HG03045 (cell line): ENCODE results near the gene SSH2.
A peak's percentile ranks its signal among the peaks of the same experiment; 100 is the strongest.
"Not testable (repeated sequence)": the region's sequence is repeated elsewhere in the genome, so short reads cannot be mapped to it uniquely, and the experiment has no call there.

Source experiments
- ATAC-seq: cut with Tn5 transposase; IDR thresholded peaks from one replicate; pipeline ENCODE4 v1.9.1; 2021; ENCODE audit warnings: mild to moderate bottlenecking, moderate library complexity; ENCODE audit not compliant: unreplicated experiment

The SSH2 gene

DNA sequence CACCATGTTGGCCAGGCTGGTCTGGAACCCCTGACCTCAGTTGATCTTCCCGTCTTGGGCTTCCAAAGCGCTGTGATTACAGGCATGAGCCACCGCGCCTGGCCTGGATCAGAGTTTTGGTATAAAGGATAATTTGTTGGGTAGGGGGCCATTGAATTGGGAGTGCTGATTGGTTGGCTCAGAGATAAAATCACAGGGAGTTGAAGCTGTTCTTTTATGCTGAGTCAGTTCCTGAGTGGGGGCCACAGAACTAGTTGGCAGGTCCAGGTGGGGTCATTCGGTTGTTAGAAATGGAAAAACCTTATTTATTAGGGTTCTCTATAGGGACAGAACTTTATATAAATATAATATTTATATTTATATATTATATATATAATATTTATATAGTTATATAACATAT, 147.1 kb downstream of the SSH2 start:
- no peak for ATAC-seq

DNA sequence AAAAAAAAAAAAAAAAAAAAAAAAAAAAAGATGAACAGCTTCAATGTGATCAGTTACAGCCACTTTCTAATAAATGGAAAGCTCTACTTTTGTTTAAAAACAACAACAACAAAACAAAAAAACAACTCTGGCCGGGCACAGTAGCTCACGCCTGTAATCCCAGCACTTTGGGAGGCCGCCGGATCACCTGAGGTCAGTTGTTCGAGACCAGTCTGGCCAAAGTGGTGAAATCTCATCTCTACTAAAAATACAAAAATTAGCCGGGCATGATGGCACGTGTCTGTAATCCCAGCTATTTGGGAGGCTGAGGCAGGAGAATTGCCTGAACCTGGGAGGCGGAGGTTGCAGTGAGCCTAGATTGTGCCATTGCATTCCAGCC, 150.2 kb downstream of the SSH2 start:
- ATAC-seq = not testable (repeated sequence)

DNA sequence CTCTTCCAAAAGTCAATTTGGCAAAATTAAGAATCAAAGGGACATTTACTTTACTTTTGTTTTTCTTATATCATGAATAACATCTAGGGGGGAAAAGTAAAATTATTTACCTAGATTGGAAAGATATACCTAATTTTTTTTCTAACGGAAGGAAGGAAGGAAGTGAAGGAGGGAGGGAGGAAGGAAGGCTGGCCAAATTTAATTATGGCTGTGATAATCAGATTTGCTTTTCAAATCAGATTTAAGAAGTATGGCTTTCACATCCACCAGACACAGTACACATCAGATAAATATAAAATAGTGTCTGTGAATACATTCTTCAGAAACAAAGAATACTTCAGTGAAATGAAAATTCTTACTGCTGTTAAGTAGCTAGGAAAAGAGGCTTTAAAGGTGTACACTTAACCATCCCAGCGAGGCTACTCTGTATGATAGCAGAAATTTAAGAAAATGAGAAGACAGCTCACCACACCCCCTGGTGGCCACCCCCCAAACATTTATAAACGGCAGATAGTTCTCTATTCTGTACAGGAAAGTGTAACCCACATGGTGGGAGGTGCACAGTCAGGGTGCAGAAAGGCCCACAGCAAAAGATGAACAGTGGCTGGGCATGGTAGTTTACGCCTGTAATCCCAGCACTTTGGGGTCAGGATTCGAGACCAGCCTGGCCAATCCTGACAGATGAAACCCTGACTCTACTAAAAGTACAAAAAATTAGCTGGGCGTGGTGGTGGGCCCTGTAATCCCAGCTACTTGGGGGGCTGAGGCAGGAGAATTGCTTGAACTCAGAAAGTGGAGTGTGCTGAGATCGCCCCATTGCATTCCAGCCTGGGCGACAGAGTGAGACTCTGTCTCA, 150.8 kb downstream of the SSH2 start:
- ATAC-seq = no peak

DNA sequence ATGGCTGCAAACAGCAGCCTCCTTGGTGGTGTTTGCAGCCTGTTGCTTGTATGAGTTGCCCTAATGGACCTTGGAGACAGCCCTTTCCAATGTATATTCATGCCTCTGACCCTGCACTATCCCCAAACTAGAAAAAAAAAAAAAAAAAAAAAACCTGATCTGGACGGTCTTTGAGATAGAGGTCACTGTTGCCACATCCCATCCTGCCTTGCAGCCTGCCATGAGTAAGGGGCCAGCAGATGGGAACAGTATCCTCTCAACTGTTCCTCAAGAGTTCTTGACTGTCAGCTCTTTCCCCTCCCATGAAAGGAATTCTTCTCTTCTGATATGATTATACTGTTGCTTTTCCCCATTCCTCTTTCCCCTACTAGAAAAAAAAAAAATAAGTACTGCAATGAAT, 152.4 kb downstream of the SSH2 start:
- no peak for ATAC-seq

DNA sequence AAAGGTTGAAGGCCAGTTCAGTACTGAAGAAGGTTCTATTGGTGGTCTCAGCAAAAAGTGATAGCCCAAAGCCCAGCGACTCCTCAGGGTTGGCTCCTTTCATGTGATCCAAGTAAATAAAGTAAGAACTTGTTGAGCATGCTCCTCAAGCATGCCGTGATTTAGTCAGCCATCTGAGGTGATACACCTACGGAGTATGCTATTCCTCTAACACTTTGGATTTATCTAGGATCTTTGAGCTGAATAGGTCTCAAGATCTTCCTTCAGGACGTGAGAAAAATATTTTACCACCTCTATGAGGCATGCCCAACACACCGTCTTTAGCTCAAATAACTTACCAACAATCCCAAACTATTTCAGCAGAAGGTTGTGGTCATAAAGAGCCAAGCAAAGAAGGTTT, 154.0 kb downstream of the SSH2 start:
- no peak for ATAC-seq

DNA sequence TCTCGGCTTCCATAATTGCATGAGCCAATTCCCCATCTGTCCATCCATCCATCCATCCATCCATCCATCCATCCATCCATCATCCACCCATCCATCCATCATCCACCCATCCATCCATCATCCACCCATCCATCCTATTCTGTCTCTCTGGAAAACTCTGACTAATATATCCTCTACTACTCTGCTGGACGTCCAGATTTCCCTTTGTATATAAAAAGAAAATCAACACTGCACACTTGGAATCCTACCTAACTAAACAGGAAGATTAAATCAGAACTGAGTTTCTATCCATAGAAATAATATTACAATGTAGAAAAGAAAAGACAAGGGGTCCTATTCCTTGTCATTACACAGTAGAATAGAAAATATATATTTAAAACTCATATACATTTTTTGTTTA, 157.0 kb downstream of the SSH2 start:
- ATAC-seq = no peak

DNA sequence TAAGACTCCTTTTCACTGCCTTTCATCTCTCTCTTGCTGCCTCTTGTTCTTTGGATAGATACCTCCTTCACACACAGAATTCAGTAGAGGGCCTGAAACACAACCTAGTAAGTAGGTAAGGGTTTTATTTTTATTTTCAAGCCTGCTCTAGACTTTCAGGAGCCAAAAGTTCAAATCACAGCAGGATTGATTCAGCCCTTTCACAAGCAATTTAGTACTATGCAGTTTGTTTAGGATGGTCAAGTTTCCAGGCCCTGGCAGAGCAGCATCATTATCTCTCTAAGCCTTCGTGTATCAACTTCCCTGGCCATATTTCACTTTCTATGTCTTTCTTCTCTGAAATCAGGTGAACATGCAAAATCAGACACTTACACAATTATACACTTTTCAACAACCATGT, 158.5 kb downstream of the SSH2 start:
- ATAC-seq = no peak

DNA sequence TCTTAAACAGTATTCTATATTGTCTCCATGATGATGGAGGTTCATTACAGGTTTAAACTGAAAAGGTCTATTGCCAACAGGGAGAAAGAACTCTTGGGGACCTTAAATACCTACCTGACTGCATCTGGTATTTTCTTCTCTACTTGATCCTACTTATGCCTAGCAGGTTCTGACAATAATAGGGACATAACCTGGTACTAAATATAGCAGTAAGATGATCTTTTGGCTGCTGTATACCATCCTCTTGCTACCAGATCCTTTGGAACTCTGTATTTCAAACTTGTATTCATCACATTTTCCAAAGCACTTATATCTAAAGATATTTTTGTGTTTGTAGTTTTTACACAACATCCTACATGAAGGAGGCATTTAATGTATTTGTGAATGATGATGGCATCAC, 160.8 kb downstream of the SSH2 start:
- ATAC-seq = no peak

DNA sequence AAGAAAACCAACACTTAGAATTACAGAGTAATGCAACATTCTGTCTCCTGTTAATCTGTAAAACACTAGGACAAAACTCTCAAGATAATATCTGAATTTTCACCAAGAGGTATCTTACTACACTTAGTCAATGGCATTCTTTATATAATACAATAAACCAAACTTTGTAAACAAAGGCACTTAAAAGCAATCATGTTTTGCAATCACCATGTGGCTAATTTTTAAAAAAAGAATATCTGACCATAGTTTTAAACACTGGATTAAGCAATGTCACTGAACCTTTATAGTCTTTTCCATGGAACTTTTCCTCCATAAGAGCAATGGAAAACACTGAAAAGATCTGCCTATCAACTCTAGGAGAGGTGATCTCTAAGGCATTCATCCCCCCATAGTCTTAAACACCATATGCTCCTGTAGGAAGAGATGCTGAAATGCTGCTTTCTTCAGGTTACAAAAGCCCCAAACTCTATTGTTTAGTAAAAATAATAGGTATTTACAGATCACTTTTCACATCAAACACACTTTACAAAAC, 163.2 kb downstream of the SSH2 start:
- ATAC-seq = no peak

DNA sequence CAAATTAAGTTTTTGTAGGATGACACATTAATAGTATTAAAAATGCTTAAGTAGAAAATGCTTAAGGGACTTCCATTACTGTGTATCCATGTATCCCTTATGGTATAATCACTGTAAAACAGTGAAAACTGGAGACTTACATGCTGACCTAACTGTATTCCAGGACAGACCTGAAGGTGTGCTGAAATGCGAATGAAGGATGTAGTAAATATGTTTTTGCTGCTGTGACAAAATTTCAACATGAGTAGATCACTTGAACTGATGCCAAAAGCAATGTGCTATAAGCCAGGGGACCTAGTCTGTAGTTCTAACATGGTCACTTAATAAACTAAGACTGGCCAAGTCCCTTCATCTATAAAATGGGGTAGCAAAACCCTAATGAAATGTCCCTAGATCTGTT, 165.3 kb downstream of the SSH2 start:
- no peak for ATAC-seq

DNA sequence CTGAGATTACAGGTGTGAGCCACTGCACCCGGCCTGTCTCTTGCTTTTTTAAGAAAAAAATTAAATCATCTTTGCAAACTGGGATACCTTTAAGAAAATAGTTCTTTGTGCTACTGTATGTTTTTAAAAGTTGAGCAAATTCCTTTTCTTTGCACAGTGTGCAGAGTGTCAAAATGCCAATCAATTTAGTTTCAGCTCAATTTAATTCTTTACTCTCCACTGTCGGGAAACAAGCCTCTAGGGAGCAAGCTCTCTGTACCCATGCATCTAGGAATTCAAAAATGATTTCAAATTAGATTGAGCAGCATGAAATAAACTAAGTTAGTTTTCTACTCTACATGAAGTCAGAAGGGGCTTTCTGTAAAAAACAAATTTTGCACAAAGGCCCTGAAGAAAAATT, 165.8 kb downstream of the SSH2 start:
- no peak for ATAC-seq

DNA sequence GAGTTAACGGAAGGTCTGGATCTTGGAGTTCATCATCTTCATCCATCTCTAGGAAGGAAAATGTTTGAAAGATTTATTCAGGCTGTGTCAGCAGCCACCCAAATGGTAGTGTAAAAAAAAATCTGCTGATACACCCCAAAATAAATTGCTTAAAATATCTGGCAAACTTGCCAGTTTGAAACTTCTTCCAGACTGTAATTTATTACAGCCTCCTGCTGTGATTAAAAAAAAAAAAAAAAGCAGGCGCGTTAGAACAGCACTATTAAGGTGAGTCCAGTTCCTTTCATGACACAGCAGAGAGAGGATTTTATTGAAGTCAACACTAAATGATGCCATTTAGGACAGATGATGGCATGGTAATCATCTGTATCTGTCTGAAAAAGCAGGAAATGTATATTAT, 166.8 kb downstream of the SSH2 start:
- ATAC-seq = no peak

DNA sequence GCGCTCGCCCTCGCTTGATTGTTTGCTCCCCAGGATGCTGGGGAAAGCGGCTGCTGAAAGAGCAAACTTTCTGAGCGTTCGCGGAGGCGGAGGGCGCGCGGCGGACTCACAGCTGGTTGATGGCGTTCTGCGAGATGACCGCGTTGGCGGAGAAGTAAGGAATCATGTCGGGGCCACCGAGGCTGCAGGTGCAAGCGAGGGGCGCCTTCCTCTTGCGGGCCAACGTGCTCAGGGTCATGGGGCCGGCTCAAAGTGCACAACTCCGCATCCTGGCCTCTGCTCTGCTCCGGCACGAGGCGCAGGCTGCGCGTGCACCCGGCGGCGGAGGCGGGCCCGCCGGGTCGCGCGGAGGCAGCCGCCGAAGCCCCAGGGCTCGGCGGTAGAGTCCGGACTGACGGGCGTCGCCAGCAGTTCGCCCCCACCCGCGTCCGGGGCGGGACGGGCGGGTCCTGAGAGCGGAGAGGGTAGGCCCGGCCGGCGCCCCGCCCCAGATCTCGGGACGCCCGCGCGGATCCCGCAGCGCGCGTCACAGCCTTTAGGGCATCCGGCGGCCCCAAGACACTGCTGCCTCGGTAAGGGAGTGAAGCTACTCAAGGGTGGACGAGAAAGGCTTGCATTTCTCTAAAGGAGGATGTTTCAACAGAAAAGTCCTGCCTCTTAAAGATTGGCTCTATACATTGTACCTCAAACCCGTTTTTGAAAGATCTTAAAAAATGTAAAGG, 168.8 kb downstream of the SSH2 start:
- ATAC-seq = peak; percentile 81

DNA sequence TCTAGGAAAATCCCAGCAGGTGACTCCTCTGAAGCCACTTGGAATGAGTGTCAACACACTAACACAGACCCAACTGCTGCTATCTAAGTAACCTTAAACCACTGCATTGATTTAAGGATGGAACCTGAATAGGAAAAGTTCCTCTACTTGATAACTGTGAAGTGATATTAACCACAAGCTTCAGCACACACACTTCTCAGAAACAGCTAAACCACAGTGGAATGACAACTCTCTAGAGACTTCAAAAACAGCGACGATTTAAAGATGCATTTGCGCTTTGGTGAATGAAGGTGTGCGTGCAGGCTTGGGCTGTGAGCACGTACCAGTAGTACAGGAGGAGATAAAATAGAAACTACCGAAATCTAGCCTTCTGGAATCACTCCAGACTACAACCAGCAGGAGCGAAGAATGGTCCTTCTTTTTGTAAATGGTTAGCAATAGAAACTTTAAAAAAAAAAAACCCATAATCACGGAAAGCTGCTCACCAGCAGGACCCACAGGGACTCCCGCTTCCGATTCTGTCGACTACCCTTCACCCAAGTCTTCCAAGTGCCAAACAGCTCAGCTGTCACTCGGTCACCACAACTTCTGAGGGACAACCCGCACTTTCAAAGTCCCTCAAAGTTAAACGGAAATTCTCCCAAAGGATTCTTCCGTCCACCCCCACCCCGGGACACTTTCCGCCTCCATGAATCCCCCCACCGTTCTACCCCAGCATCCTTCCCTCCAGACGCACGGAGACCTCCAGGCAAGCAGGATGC, 169.6 kb downstream of the SSH2 start:
- peak; percentile 29 for ATAC-seq

DNA sequence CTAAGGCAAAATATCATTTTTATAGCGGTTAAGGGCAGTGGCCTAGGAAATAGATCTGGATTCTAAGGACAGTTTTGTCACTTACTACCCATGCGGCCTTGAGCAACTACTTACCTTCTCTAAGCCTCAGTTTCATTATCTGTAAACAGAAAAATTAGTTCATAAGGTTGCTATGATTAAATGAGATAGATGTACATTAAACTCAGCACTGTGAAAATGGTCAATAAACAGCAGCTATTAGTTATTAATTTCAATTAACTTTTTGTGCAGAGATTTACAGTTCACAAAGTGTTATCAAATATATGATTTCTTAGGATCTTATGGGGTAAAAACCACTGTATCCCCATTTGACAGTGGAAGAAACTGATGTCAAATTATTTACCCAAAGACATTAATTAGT, 171.8 kb downstream of the SSH2 start:
- no peak for ATAC-seq

DNA sequence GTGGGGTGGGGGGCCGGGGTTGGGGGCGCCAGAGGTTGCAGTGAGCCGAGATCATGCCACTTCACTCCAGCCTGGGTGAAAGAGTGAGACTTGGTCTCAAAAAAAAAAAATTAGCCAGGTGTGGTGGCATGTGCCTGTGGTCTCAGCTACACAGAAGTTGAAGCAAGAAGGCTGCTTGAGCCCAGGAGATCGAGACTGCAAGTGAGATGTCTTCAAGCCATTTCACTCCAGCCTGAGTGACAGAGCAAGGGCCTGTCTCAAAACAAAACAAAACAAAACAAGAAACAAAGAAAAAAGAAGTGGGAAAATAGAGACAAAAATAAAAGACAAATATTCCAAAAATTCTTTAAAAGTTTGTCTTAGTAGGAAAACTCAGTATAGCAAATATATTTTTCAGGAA, 172.2 kb downstream of the SSH2 start:
- ATAC-seq = no peak

DNA sequence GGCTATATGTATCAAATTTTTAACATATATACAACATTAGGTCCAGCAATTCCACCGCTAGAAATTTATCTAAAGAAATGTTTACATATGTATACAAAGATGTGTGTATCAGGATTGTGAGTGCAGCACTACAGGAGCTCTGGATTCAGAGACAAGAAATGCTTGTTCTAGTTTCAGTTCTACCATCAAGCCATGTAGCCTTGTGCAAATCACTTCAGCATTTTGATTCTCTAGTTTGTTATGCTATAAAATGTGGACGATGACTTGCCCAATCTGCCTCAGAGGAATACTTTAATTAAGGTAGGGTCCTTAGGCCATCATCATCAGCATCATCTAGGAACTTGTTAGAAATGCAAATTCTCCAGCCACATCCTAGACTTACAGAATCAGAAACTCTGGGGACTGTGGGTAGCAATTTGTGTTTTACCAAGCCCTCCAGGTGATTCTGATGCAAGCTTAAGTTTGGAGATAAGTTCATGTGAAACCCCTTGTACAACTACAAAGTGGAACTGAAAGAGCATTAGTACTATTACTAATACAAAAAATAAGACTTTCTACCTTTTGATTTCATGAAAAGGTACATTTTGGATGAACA, 176.1 kb downstream of the SSH2 start:
- ATAC-seq = no peak

DNA sequence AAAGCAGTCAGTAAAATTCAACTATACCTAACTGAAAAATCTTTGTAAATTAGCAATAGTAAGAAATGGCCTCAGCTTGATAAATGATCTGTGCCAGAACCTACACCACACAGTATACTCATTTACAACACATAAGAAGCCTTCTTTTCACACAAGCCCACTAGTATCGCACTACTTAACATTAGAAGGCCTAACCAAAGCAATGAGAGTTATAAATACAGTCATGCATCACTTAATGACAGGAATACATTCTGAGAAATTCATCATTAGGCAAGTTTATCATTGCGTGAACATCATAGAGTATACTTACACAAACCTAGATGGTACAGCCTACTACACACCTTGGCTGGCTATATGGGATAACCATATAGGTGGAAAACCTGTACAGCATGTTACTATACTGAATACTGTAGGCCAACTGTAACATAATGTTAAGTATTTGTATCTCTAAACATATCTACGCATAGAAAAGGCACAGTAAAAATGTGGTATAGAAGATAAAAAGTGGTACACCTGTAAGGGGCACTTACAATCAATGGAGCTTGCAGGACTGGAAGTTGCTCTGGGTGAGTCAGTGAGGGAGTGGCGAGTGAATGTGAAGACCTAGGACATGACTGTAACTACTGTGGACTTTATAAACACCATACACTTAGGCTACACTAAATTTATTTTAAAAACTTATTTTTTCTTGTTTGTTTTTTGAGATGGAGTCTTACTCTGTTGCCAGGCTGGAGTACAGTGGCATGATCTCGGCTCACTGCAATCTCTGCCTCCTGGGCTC, 180.8 kb downstream of the SSH2 start:
- ATAC-seq = no peak

DNA sequence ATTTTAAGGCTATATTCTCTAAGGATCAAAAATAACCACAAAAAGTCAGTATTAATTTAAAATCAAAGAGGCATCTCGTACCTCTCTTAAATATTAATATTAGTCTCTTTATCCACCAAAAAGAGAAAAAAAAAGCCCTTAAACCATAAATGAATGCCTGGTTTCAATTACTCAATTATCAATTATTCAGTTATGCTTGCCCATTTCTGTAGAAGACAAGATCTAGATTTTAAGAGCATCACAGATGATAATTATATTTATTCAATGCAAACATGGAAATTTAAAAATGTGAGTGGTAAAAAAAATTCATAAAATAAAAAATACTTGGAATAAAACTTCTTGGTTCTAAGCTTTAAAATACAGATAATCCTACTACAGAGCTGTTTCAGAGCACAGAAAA, 181.6 kb downstream of the SSH2 start:
- ATAC-seq = no peak

DNA sequence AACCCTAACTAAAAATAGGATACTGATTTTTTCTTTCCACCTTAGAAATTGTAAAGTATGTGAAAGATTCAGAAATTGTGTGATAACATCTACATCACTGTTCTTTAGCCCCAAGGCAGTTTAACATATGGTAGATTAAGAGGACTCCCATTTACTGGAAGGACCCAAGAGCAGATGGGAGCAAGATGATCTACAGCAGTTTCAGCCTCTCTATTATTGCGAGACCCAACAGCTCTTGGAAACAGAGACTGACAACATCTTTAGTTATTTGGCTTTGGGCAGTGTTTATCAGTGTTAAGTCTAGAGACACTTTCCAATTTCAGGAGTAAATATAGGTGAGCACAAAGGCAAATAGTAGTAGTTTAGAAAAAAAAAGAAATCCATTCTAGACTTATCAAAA, 182.4 kb downstream of the SSH2 start:
- ATAC-seq = no peak
